Superior temporal gyrus (tissue), 1 donor: Measurements from ENCODE around the gene HSD17B3.
"Not testable (repeated sequence)": the region's sequence is repeated elsewhere in the genome, so short reads cannot be mapped to it uniquely, and the experiment has no call there.

ENCODE experiments used
- DNase-seq: peaks from one replicate; pipeline ENCODE4 v3.0.0-alpha.2; 2016; ENCODE audit errors: extremely low spot score

Gene HSD17B3

GRCh38 chr9:96306958-96307357, 5.0 kb upstream of the HSD17B3 start:
- not testable (repeated sequence) for DNase-seq

GRCh38 chr9:96305171-96305570, 3.2 kb upstream of the HSD17B3 start:
- no peak for DNase-seq

GRCh38 chr9:96304230-96304629, 2.3 kb upstream of the HSD17B3 start:
- DNase-seq = no peak

DNA sequence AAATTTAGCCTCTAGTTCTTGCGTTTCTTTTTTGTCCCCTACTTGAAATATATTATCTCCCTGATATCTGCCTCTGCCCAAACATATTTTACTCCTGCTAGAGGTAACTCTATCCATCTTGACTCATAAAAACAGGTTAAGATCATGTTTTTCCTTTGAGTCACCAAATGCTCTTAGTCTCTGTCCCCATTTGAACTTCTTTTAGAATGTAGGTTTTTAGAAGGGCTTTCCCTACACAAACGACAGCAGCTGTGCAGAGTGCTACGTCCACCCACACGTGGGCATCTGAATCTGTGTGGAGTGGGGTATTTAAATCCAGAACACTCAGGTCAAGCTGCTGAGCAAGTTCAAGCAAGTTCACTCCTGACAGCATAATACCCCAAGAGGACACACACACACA, 2.2 kb downstream of the HSD17B3 start:
- DNase-seq = no peak

DNA sequence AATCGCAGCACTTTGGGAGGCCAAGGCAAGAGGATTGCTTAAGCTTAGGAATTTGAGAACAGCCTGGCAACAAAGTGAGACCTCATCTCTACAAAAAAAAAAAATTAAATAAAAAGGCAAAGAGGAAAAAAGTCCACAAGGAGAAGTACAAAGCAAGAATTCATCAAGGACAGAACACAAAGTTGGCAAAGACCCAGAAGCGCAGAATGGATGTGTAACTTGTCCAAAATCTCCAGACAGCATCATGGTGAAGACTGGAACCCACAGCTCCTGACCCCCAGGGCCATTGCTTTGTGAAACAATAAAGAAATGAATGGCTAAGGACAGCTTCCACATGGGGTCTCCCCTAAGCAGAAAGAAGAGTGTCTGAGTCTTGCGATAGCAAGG, 7.8 kb downstream of the HSD17B3 start:
- DNase-seq = no peak

DNA sequence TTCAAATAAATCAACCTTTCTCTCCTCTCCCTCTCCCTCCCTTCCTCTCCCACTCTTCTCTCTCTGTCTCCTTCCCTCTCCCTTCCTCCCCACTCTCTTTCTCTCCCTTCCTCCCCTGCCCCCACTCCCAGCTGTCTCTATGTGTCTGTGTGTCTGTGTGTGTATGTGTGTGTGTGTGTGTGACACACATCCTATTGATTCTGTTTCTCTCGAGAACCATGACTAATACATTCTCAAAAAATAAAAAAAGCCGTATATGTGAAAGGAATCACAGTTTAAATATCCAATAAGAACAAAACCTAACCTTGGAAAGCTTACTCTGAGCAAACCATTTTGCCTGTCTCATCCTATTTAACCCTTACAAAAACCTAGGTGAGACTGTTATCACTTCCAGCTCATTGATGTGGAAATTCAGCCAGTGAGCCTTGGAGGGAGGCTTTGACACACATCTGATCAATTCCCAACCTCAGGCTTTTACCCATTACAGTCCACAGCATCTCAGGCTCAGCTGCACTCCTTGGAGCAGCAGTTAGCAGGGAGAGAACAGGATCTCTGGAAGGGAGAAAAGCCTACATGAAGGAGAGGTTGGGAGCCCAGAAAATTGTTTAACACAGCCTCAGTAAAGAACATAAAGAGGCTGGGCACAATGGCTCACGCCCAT, 8.3 kb downstream of the HSD17B3 start:
- DNase-seq = peak; percentile 19

- no peak for DNase-seq
Measured at GRCh38 chr9:96289392-96289791, 12.6 kb downstream of the HSD17B3 start.

DNA sequence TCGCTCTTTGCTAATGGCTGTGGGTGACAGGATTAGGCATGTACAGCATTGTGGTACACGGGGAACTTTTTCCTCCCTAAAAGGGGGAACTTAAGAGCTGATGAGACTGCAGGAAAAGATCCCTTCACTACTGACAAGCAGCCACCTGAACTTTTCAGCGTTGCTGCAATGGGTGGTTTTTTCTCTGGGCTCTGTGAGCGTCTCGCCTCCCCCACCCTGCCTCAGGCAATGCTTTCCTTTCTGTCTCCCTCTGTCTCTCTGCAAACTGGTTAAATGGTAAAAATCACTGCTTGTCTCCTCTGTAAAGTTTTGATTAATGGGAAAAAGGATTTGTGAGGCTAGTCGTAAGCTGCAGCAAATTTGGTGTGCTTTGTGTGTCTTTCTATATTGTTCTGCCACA, 20.3 kb downstream of the HSD17B3 start:
- DNase-seq = no peak

- DNase-seq = no peak
Measured at GRCh38 chr9:96279932-96280331, 22.0 kb downstream of the HSD17B3 start.

- DNase-seq = no peak
Measured at GRCh38 chr9:96274939-96275338, 27.0 kb downstream of the HSD17B3 start.

DNA sequence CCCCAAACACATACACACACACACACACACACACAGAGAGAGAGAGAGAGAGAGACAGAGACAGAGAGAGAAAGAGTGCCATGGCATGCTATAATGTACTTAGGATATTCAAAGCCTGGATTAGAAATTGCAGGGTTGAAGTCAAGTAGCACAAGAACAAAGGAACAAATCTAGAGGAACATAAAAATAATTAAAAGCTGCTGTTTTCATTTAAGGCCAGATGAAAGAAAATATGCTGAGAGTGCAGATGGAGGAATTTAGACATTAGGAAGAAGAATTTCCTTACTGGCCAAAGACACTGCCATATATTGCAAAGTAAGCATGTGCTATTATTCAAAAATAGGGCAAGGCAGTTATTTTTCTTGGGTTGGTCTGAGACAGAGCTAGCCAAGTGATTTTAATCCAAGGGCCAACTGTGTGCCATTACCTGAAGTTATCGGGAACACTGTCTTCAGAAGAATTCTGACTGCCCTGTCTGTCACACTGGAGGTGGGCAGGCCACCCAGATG, 31.7 kb downstream of the HSD17B3 start:
- DNase-seq = no peak

GRCh38 chr9:96258967-96259366, 43.0 kb downstream of the HSD17B3 start:
- no peak for DNase-seq

DNA sequence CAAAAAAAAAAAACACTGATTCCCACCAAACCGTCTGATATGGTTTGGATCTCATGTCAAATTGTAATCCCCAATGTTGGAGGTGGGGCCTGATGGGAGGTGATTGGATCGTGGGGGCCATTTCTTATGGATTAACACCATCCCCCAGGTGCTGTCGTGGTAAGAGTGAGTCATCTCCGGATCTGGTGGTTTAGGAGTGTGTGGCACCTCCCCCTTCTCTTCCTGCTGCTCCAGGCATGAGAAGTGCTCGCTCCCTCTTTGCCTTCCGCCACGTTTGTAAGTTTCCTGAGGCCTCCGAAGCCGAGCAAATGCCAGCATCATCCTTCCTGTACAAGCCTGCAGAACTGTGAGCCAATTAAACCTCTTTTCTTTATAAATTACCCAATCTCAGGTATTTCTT, 45.2 kb downstream of the HSD17B3 start:
- no peak for DNase-seq

DNA sequence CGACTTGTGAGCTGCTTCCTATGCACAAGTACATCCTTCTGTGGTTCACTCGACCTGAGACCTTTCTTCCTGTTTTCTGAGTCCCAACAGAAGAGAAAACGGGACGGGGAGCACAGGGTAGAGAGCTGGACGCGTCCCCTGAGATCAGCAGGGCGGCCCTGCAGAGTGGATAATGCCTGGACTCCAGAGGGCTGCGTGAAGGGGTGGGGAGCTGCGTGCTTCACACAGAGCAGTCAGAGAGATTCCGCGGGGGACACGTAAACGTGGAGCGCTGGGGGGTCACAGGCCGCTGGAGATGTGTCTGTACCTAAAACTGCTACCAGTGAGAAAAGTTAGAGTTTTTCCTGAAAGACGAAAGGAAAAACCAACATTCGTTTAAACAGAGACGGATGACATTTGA, 46.3 kb downstream of the HSD17B3 start:
- DNase-seq = no peak

- no peak for DNase-seq
Measured at GRCh38 chr9:96253059-96253696, 48.8 kb downstream of the HSD17B3 start.

GRCh38 chr9:96251451-96251850, 50.5 kb downstream of the HSD17B3 start:
- DNase-seq = no peak

DNA sequence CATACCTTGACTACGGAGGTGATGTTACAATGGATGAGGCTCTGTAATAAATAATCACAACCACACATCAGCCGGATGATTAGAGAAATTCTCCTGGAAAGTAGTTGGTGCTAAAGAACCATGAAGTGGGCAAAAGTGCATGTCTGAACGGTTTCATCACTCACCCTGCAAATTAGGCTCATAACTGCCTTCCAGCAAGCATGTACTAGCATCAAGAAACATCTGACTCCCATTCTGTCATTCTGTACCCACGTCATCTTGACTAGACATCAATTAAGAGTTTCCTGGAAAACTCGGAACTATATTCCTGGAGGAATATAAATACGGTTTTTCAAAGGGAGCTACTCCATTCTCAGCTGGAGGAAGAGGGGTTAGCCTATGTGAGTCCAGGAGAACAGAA, 52.2 kb downstream of the HSD17B3 start:
- no peak for DNase-seq

- DNase-seq = no peak
Measured at GRCh38 chr9:96246267-96246671, 55.7 kb downstream of the HSD17B3 start.

- no peak for DNase-seq
Measured at GRCh38 chr9:96245399-96245798, 56.6 kb downstream of the HSD17B3 start.

DNA sequence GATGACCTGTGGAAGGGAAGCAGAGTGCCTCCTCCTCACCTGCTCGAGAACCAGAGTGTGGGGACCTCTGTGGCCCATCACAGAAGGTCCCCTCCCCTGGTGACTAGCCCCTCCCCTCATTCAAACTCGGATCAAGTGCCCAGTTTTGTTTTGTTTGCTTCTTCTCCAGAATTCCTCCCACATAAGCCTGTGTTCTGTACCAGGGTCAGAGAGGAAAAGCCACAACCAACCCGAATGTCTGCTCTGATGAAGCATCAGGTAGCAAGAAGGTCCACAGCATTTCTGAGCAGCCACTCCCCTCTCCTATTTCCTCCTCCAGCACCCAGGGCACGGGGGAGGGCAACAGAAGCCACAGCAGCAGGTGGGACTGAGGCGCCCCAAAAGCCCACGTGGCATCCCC, 58.2 kb downstream of the HSD17B3 start:
- DNase-seq = no peak

DNA sequence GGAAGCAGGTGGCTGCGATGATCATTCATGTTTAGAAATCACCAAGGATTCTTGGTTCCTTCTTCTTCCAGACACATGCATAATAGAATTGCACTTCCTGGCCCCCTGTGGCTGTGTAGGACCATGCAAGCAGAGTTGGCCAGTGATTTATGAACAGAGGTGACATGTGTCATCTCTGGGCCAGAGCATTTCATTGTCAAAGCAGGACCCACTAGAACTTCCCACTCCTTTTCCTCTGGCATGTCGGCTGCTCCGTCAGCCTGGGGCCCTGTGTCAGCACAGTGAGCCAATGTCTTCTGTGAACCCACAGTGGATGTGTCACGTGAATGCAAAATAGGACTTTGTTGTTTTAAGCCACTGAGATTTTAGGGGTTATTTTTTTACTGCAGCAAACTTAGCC, 59.2 kb downstream of the HSD17B3 start:
- peak; percentile 62 for DNase-seq

DNA sequence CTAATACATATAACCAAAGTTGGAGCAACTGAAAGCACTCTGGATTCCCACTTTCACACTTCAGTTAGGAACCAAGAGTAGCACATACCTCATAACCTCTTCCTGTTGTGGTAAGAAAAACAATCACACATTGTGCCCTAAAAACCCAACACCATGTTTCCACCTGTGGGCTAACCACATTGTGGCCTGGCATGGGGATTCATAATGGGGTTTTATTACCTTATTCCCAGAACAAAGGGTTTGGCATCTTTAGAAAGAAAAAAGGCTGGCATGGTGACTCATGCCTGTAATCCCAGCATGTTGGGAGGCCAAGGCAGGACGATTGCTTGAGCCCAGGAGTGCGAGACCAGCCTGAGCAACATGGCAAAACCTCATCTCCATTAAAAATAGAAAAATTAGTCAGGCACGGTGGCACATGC, 60.6 kb downstream of the HSD17B3 start:
- DNase-seq = no peak

DNA sequence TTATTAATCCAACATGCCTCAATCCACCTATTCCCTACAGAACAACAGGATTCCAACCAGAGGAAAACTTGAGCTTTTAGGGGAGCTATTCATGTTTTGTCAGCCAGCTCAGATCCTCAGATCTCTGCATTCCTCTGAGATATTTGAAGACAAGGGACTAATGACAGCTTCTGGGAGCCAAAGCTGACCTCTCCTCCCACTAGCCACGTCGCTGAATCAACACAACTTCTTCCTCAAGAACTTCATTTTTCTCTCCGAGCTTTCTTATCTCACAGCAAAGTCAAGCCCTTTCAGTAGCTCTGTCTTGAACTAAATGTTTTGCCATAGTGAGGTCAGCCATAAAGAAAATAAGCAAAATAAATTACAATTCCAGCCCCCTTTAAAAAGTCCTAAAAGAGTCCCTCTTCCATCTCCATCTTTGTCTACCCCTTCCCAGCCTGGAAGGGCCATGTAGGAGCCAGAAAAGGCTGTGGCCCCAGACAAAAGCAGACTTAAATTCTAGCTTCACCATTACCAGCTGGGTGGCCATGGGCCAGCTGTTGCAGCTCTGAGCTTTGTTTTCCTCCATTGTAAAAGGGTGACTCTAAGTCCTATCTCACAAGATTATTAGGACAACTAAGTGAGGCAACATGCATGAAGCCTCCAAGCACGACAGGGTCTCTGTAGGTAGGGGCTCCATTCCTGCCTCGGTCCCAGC, 65.0 kb downstream of the HSD17B3 start:
- no peak for DNase-seq
